Measurements from ENCODE around the gene ZNF488.

ZNF488 gene

GRCh38 chr10:47414752-47415519 lies 30.8 kb upstream of the ZNF488 start:
- no peak overlapping the region for H3K4me3 ChIP-seq (ENCODE audit: low read depth, low read length)
- no peaks in the 10 kb centered on the region for H3K9me3 ChIP-seq
- TF ChIP-seq, protein P1, sequence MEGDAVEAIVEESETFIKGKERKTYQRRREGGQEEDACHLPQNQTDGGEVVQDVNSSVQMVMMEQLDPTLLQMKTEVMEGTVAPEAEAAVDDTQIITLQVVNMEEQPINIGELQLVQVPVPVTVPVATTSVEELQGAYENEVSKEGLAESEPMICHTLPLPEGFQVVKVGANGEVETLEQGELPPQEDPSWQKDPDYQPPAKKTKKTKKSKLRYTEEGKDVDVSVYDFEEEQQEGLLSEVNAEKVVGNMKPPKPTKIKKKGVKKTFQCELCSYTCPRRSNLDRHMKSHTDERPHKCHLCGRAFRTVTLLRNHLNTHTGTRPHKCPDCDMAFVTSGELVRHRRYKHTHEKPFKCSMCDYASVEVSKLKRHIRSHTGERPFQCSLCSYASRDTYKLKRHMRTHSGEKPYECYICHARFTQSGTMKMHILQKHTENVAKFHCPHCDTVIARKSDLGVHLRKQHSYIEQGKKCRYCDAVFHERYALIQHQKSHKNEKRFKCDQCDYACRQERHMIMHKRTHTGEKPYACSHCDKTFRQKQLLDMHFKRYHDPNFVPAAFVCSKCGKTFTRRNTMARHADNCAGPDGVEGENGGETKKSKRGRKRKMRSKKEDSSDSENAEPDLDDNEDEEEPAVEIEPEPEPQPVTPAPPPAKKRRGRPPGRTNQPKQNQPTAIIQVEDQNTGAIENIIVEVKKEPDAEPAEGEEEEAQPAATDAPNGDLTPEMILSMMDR (IDR thresholded peaks at IDR 0.05; ENCODE audit: low read depth, low read length), result no peak
- no peaks in the 10 kb centered on the region for H3K27me3 ChIP-seq
- H3K36me3 ChIP-seq, result no peaks in the 10 kb centered on the region
- no peaks in the 10 kb centered on the region for H3K4me1 ChIP-seq
- DNase-seq, result no peak

GRCh38 chr10:47414227-47414592 lies 30.1 kb upstream of the ZNF488 start:
- no peak for DNase-seq
- TF ChIP-seq, protein P1 (IDR thresholded peaks at IDR 0.05; ENCODE audit: low read depth, low read length), result no peak
- Histone ChIP-seq H3K4me3 (ENCODE audit: low read depth, low read length) (no peak overlapping the region), H3K36me3 (no peaks in the 10 kb centered on the region), H3K4me1 (no peaks in the 10 kb centered on the region), H3K27me3 (no peaks in the 10 kb centered on the region), H3K9me3 (no peaks in the 10 kb centered on the region)

DNA sequence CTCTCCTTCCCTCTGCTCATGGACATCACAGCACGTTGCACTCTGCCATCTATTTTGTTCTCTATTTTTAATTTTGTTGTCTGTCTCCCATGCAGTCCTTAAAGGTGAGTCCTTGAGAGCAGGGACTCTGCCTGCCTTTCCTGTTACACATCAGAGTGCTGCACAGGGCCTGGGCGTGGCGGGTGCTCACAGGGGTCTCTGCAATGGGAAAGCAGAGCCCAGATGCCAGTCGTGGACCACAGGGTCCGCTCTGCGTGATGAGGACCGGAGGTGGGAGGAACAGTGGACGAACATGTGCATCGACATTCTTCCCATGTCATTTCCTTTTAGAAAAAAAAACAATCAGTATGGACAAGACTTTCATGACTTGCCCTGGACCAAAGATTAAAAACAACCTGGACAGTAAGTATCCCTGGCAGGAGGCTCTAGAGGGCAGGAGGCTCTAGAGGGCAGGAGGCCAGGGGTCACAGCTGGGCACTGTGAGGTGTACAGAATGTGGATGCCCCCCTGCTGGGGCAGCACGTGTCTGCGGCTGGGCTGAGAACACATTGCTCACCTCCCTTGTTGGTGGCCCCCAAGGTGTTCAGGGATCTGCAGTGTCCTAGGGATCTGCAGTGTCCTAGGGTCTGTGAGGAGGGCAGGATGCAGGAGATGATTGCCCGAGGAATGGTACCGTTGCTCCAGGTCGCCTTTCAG lies 29.6 kb upstream of the ZNF488 start:
- TF ChIP-seq, protein P1 (IDR thresholded peaks at IDR 0.05; ENCODE audit: low read depth, low read length), result no peak
- H3K36me3 ChIP-seq, result no peaks in the 10 kb centered on the region
- H3K27me3 ChIP-seq, result no peaks in the 10 kb centered on the region
- no peaks in the 10 kb centered on the region for H3K4me1 ChIP-seq
- no peak overlapping the region for H3K4me3 ChIP-seq (ENCODE audit: low read depth, low read length)
- H3K9me3 ChIP-seq, result no peaks in the 10 kb centered on the region
- DNase-seq, result no peak

DNA sequence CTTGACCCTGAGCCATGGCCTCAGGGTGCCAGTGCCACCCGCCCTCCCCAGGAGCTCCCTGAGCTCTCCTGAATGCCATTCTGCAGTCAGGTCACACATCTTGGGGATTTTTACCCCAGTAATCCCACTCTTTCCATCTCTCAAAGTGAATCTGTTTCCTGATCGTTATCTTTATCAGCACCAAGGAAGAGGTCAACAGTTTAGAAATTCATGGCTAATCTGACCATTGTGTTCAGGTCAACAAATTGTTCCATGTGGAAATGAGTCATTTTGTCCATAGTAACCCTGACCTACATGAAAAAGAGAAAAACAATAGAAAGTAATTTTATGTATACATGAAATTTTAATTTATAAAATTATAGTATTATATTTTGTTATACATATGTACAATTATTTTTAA lies 28.8 kb upstream of the ZNF488 start:
- Histone ChIP-seq H3K4me3 (ENCODE audit: low read depth, low read length) (no peak overlapping the region), H3K27me3 (no peaks in the 10 kb centered on the region), H3K36me3 (no peaks in the 10 kb centered on the region), H3K9me3 (no peaks in the 10 kb centered on the region), H3K4me1 (no peaks in the 10 kb centered on the region)
- TF ChIP-seq, protein P1 (IDR thresholded peaks at IDR 0.05; ENCODE audit: low read depth, low read length), result no peak
- DNase-seq, result no peak

- no peak overlapping the region for H3K4me3 ChIP-seq (ENCODE audit: low read depth, low read length)
- DNase-seq, result no peak
- TF ChIP-seq, protein P1 (IDR thresholded peaks at IDR 0.05; ENCODE audit: low read depth, low read length), result no peak
- H3K4me1 ChIP-seq, result no peaks in the 10 kb centered on the region
- no peaks in the 10 kb centered on the region for H3K9me3 ChIP-seq
- H3K36me3 ChIP-seq, result no peaks in the 10 kb centered on the region
- no peaks in the 10 kb centered on the region for H3K27me3 ChIP-seq
Measured at GRCh38 chr10:47412177-47412730, 28.2 kb upstream of the ZNF488 start.

GRCh38 chr10:47410862-47411261 lies 26.8 kb upstream of the ZNF488 start:
- Histone ChIP-seq H3K4me1 (no peaks in the 10 kb centered on the region), H3K4me3 (ENCODE audit: low read depth, low read length) (no peak overlapping the region), H3K9me3 (no peaks in the 10 kb centered on the region), H3K27me3 (no peaks in the 10 kb centered on the region), H3K36me3 (no peaks in the 10 kb centered on the region)
- DNase-seq, result no peak
- TF ChIP-seq, protein P1 (IDR thresholded peaks at IDR 0.05; ENCODE audit: low read depth, low read length), result no peak

All from BE2C (cell line).